HepG2 (cell line): ENCODE measurements around the gene ANKRD13D. TPM values are rescaled to one million over a fixed set of nuclear protein-coding genes. Genes with fewer than 3 reads are reported as not detected.

ENCODE experiments used
- ARHGAP35 ChIP-seq: sonication (generic); formaldehyde crosslinking; IDR thresholded peaks from 2 replicates; pipeline ENCODE4 v1.9.0; 2022; ENCODE audit warnings: mild to moderate bottlenecking, inconsistent platforms, moderate library complexity, missing genetic modification reagents, borderline replicate concordance
- ATF7 ChIP-seq, 2 experiments: fragments of 450-650 bp in 1 of 2; sonication (generic) in 1 of 2; formaldehyde crosslinking in 1 of 2; IDR thresholded peaks; 2 replicates each; pipeline versions ENCODE4 v1.4.0 to v1.6.1; 2016 to 2020; ENCODE audit warnings: antibody characterized with exemption in 1 of 2, mild to moderate bottlenecking in 1 of 2, missing genetic modification reagents in 1 of 2
- BORCS8-MEF2B ChIP-seq: sonication (generic); formaldehyde crosslinking; IDR thresholded peaks from 2 replicates; pipeline ENCODE4 v1.8.0; 2022; ENCODE audit warnings: mild to moderate bottlenecking, missing genetic modification reagents
- GTF3A ChIP-seq: sonication (generic); formaldehyde crosslinking; conservative IDR thresholded peaks from 2 replicates; pipeline ENCODE4 v1.4.0; 2020; ENCODE audit warnings: mild to moderate bottlenecking, missing genetic modification reagents
- HIC2 ChIP-seq: sonication (generic); formaldehyde crosslinking; IDR thresholded peaks from 2 replicates; pipeline ENCODE4 v1.9.0; 2022; ENCODE audit warnings: low read depth, missing genetic modification reagents
- HOXA7 ChIP-seq: sonication (generic); formaldehyde crosslinking; IDR thresholded peaks from 2 replicates; pipeline ENCODE4 v1.8.1; 2022; ENCODE audit warnings: mild to moderate bottlenecking, missing genetic modification reagents, moderate library complexity
- MYC ChIP-seq: sonication (generic); formaldehyde crosslinking; IDR thresholded peaks from 2 replicates; pipeline ENCODE4 v1.9.0; 2021; ENCODE audit warnings: missing genetic modification reagents, borderline replicate concordance
- PHB2 ChIP-seq: fragments of 450-650 bp; IDR thresholded peaks from 2 replicates; pipeline ENCODE4 v1.6.1; 2018; ENCODE audit not compliant: partially characterized antibody
- PHF21A ChIP-seq: sonication (generic); formaldehyde crosslinking; IDR thresholded peaks from 2 replicates; pipeline ENCODE4 v1.5.0; 2020; ENCODE audit warnings: mild to moderate bottlenecking, missing genetic modification reagents
- PITX1 ChIP-seq: sonication (generic); formaldehyde crosslinking; IDR thresholded peaks from 2 replicates; pipeline ENCODE4 v1.5.1; 2020; ENCODE audit warnings: mild to moderate bottlenecking, missing genetic modification reagents
- POLR2AphosphoS5 ChIP-seq: IDR thresholded peaks from 2 replicates; pipeline ENCODE4 v1.6.1; 2012; ENCODE audit warnings: low read depth, low read length
- RARG ChIP-seq: sonication (generic); formaldehyde crosslinking; IDR thresholded peaks from 2 replicates; pipeline ENCODE4 v1.4.0; 2020; ENCODE audit warnings: low read depth, mild to moderate bottlenecking, missing genetic modification reagents
- STAG1 ChIP-seq: sonication (generic); formaldehyde crosslinking; IDR thresholded peaks from 2 replicates; pipeline ENCODE4 v1.4.0; 2020; ENCODE audit warnings: missing genetic modification reagents
- ZBTB39 ChIP-seq: sonication (generic); formaldehyde crosslinking; IDR thresholded peaks from 2 replicates; pipeline ENCODE4 v1.5.0; 2020; ENCODE audit warnings: missing genetic modification reagents
- ZBTB43 ChIP-seq: sonication (generic); formaldehyde crosslinking; conservative IDR thresholded peaks from 2 replicates; pipeline ENCODE4 v1.4.0; 2020; ENCODE audit warnings: missing genetic modification reagents
- ZMAT3 ChIP-seq: sonication (generic); formaldehyde crosslinking; conservative IDR thresholded peaks from 2 replicates; pipeline ENCODE4 v1.7.0; 2021; ENCODE audit warnings: missing genetic modification reagents
- ZMYM2 ChIP-seq: sonication (generic); formaldehyde crosslinking; IDR thresholded peaks from 2 replicates; pipeline ENCODE4 v1.8.0; 2022; ENCODE audit warnings: mild to moderate bottlenecking, missing genetic modification reagents
- ZNF282 ChIP-seq: fragments of 450-650 bp; IDR thresholded peaks from 2 replicates; pipeline ENCODE4 v1.6.1; 2018; ENCODE audit not compliant: partially characterized antibody
- ZNF329 ChIP-seq: sonication (generic); formaldehyde crosslinking; IDR thresholded peaks from 2 replicates; pipeline ENCODE4 v1.9.0; 2021; ENCODE audit warnings: low read depth, mild to moderate bottlenecking, missing genetic modification reagents
- ZNF337 ChIP-seq: sonication (generic); formaldehyde crosslinking; IDR thresholded peaks from 2 replicates; pipeline ENCODE4 v1.5.1; 2020; ENCODE audit warnings: missing genetic modification reagents, low read depth, mild to moderate bottlenecking, borderline replicate concordance
- ZNF619 ChIP-seq: sonication (generic); formaldehyde crosslinking; IDR thresholded peaks from 2 replicates; pipeline ENCODE4 v1.4.0; 2020; ENCODE audit warnings: mild to moderate bottlenecking, missing genetic modification reagents
- ZNF761 ChIP-seq: sonication (generic); formaldehyde crosslinking; conservative IDR thresholded peaks from 2 replicates; pipeline ENCODE4 v1.4.0; 2020; ENCODE audit warnings: mild to moderate bottlenecking, missing genetic modification reagents
- ZUFSP ChIP-seq: sonication (generic); formaldehyde crosslinking; IDR thresholded peaks from 2 replicates; pipeline ENCODE4 v1.9.0; 2021; ENCODE audit warnings: missing genetic modification reagents, mild to moderate bottlenecking, borderline replicate concordance
- polyA plus RNA-seq, 8 experiments: library from polyadenylated mRNA; depleted of rRNA in 3 of 8; stranded (reverse) in 7 of 8; unstranded in 1 of 8; fragments of >200 nt; fragmentation: Illumina TruSeq in 4 of 8; extraction: Trizol in 4 of 8; gene quantifications; 2 replicates each; pipeline versions ENCODE4 v1.2.1 to v1.2.3, GENCODE V29; 2011 to 2016; ENCODE audit warnings: low read depth in 4 of 8, missing spikeins in 1 of 8, mixed read lengths in 1 of 8; ENCODE audit not compliant: insufficient read depth in 1 of 8
- total RNA-seq, 5 experiments: library from RNA; depleted of rRNA; stranded (reverse); fragments of >200 nt; fragmentation: Illumina TruSeq; extraction: Trizol; gene quantifications; 2 replicates each; pipeline ENCODE4 v1.2.3, GENCODE V29; 2016; ENCODE audit warnings: low read depth in 1 of 5

The ANKRD13D gene
- total and polyA plus RNA-seq, 2 of the 13 experiments (the other 11 are each of a cell fraction or from before 2014, with no cell fraction given) = 18.6 to 27.3 TPM

GRCh38 chr11:67288452-67289225 lies 464 bp upstream of the ANKRD13D start (continued):
- TF ChIP-seq ZBTB39 (CRISPR knock-in tag) = 0 out of 2 replicates have a peak, but pooled peaks have one; percentile 77
- TF ChIP-seq ZMAT3 (CRISPR knock-in tag) = peak; percentile 77; the same call in 1 of the 2 replicates
- peak; percentile 73 for TF ChIP-seq POLR2AphosphoS5
- TF ChIP-seq PHB2 = no peak
- TF ChIP-seq ZNF619 (CRISPR knock-in tag) = peak; percentile 94
- TF ChIP-seq ZNF761 (CRISPR knock-in tag) = peak; percentile 66
- no peak; the same call in 1 of the 2 replicates for TF ChIP-seq HIC2
- TF ChIP-seq GTF3A (CRISPR knock-in tag) = peak; percentile 80; the same call in 1 of the 2 replicates
- TF ChIP-seq STAG1 (CRISPR knock-in tag) = peak; percentile 50
- TF ChIP-seq ARHGAP35 (CRISPR knock-in tag) = peak; percentile 93; the same call in 1 of the 2 replicates
- TF ChIP-seq PITX1 (CRISPR knock-in tag) = peak; percentile 46; the same call in 1 of the 2 replicates
- peak; percentile 75 for TF ChIP-seq ZBTB43
- no peak for TF ChIP-seq HOXA7 (CRISPR knock-in tag)
- no peak for TF ChIP-seq ATF7 (IDR thresholded peaks at IDR 0.05)
- TF ChIP-seq ATF7 (CRISPR knock-in tag; IDR thresholded peaks at IDR 0.05) = peak; percentile 62; the same call in 1 of the 2 replicates
- TF ChIP-seq ZUFSP (CRISPR knock-in tag) = no peak
- TF ChIP-seq PHF21A (CRISPR knock-in tag) = peak; percentile 62
- peak; percentile 87; the same call in 1 of the 2 replicates for TF ChIP-seq MYC (CRISPR knock-in tag)
- TF ChIP-seq BORCS8-MEF2B (CRISPR knock-in tag) = peak; percentile 94
- no peak for TF ChIP-seq ZNF329 (CRISPR knock-in tag)
- no peak for TF ChIP-seq ZNF282
- TF ChIP-seq ZNF337 (CRISPR knock-in tag) = peak; percentile 81; the same call in 1 of the 2 replicates
- TF ChIP-seq ZMYM2 (CRISPR knock-in tag) = no peak
- no peak for TF ChIP-seq RARG (CRISPR knock-in tag)
